Islet precursor cell (in vitro differentiated cells): ENCODE data around the gene DMRT3.

Source experiments
- DNase-seq: peaks from one replicate; pipeline ENCODE4 v3.0.0-alpha.2; 2018

Gene DMRT3, protein sequence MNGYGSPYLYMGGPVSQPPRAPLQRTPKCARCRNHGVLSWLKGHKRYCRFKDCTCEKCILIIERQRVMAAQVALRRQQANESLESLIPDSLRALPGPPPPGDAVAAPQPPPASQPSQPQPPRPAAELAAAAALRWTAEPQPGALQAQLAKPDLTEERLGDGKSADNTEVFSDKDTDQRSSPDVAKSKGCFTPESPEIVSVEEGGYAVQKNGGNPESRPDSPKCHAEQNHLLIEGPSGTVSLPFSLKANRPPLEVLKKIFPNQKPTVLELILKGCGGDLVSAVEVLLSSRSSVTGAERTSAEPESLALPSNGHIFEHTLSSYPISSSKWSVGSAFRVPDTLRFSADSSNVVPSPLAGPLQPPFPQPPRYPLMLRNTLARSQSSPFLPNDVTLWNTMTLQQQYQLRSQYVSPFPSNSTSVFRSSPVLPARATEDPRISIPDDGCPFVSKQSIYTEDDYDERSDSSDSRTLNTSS

GRCh38 chr9:976258-976942 is at the start of gene DMRT3:
Gene DMRT3 (plus strand): TSS chr9:976655. CDS start chr9:977002, 347 bp downstream.
- peak; percentile 72 for DNase-seq

GRCh38 chr9:926976-927375 is 49.5 kb upstream of the DMRT3 start:
- no peak for DNase-seq

- DNase-seq = peak; percentile 69
These were observed 48.0 kb upstream of the DMRT3 start for GRCh38 chr9:928363-929042.

- no peak for DNase-seq
These were observed 46.7 kb upstream of the DMRT3 start for GRCh38 chr9:929719-930118.

GRCh38 chr9:933356-933755 is 43.1 kb upstream of the DMRT3 start:
- DNase-seq = no peak

DNA sequence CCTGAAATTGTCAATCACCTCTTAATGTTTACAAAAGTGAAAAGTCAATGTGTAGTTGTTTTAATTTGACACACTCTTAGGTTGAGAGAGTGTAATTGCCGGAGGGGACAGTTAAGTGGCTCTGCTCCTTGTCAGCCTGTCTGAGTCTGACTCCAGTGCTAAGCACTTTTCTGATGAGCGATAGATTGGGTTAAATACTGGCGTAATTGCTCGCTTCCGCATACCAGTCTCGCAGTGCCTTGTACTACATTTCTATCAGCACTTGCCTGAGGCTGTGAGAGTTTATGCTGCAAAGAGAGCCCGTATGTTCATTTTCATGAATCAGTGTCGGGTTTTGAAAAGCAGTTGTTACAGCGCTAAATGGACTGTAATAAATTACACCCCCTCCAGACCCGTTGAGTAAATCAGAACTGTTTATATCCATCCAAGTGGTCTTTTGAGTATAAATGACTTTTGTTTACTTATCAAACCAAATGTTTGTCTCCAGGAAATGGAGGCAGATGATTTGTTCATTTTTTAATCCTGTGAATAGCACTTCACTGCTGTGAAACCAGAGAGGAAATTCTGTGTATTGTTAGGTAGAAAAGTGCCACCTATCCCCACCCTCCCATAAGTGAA is 41.0 kb upstream of the DMRT3 start:
- peak; percentile 92 for DNase-seq

- DNase-seq = peak; percentile 60
These were observed 33.5 kb upstream of the DMRT3 start for GRCh38 chr9:942805-943580.

- DNase-seq = no peak
These were observed 28.5 kb upstream of the DMRT3 start for GRCh38 chr9:947985-948384.

- DNase-seq = no peak
These were observed 28.0 kb upstream of the DMRT3 start for GRCh38 chr9:948497-948896.

DNA sequence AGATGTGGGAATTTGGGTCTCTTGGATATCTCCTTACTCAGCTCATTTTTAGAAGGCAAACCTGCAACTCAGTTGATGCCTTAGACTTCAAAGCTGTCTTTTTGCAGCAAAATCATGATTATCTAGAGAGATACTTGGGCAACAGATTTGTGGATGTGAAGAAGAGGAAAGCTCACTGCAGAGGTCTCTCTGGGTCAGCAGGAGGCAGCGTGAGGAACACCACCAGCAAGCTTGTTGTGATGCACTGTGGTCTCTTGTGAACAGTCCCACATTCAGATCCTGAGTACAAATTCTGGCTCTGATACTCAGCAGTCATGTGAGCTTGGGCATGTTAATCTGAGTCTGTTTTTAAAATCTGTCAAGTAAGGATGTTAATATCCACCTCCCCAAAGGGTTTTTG is 26.3 kb upstream of the DMRT3 start:
- no peak for DNase-seq

DNA sequence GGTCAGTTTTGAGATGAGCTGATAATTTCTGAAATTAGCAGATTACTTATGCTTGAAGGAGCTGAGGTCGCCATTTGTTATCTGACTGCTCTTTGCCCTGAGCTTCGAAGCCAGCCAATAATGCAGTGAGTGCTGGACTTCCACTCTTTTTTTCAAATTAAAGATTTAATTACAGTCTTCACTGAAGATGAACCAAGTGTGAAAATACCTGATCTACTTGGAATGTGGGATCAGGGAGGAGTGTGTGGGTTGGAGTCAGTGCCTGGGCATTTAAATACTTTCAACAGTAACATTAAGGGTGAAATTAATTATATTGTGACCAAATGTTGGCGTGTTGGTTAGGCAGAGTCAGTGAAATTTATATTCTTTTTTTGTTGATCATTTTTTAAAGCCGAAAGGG is 23.9 kb upstream of the DMRT3 start:
- DNase-seq = no peak

DNA sequence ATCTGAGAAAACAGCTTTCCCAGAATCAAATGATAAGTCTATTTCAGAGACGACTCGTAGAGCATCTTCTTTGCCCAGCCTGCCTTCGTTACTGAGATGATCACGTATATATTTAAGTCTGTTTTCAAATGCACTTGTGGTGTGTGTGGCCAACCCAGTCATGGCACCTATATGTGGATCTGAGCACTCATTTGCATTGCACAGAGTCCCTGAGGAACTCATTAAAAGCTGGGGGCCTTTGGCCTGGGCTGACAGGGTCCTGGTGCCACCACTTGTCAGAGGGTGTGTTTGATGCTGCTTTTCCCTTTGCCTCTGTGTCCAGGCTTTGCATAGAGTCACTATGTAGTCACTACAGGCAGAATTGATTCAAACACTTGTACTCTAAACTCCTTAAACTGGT is 17.4 kb upstream of the DMRT3 start:
- DNase-seq = no peak

- no peak for DNase-seq
These were observed 16.5 kb upstream of the DMRT3 start for GRCh38 chr9:959914-960313.

GRCh38 chr9:962023-962422 is 14.4 kb upstream of the DMRT3 start:
- DNase-seq = no peak

- no peak for DNase-seq
These were observed 11.0 kb upstream of the DMRT3 start for GRCh38 chr9:965497-965896.

- no peak for DNase-seq
These were observed 9.6 kb upstream of the DMRT3 start for GRCh38 chr9:966870-967269.

DNA sequence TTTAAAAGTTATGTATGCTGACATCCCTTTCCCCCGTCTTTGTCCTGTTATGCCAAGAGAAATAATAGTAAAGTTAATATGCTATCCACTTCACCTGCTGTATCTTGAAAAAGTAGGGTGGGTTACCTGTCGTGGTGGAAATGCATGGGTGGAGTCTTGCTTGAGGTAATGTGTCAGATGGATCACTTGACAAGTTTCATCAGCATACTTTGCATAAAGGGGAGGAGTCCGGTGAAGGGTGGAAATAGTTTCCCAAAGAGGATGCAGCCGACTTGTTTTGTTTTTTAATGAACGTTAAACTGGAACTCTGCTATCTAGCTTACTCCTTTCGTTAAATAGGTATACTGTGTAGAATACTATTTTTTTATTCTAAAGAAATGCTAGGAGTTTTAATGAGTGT is 9.0 kb upstream of the DMRT3 start:
- DNase-seq = no peak

DNA sequence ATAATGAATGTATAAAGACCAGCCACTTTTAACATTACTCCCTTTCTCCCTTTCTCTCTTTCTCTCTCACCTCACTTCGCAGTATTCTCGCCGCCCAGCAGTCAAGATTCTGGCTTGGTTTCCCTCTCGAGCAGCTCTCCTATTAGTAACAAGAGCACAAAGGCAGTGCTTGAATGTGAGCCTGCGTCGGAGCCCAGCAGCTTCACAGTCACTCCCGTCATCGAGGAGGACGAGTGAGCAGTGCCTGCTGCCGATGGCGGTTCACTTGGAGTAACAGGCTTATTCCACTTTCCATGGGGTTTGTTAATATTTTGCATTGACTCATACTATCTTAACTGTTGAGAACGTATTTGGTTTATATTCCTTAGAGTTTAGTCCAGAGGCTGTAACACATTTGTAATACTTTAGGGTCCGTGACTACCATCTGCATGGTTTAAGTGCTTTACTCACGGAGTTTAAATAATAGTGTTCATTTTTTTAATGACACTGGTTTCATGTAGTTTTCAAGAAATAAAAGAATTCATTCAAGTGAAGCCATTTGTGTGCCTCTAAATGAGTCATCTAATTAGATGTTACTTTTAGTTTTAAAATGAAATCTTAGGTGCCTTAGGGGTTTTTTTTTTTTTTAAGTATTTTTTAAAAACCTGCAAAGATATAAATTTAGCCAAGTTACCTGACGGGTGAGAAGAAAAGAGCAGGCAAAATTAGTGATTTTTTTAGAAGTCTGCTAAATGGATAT is 8.4 kb upstream of the DMRT3 start:
- DNase-seq = peak; percentile 78

GRCh38 chr9:969310-970150 is 6.9 kb upstream of the DMRT3 start:
- DNase-seq = no peak

GRCh38 chr9:970151-970996 is 6.1 kb upstream of the DMRT3 start:
- DNase-seq = peak; percentile 73
